A549 (cell line): Measurements from ENCODE around the gene TOMM40L. TPM values are rescaled to one million over a fixed set of nuclear protein-coding genes. Genes with fewer than 3 reads are reported as not detected.

Source experiments
- ATOH8 ChIP-seq: fragments of 250-450 bp; sonication (Bioruptor Pico); IDR thresholded peaks from 2 replicates; pipeline ENCODE4 v1.5.0; 2020; ENCODE audit warnings: low read depth, mild to moderate bottlenecking, moderate library complexity
- CBX8 ChIP-seq: fragments of 200-600 bp; sonication (generic); IDR thresholded peaks from 2 replicates; pipeline ENCODE4 v1.6.1; 2016
- CHD2 ChIP-seq: fragments of 150-350 bp; IDR thresholded peaks from 2 replicates; pipeline ENCODE4 v1.6.1; 2014; ENCODE audit warnings: low read length; ENCODE audit not compliant: partially characterized antibody
- CHD4 ChIP-seq: fragments of 200-600 bp; sonication (generic); IDR thresholded peaks from 2 replicates; pipeline ENCODE4 v1.6.1; 2016; ENCODE audit warnings: antibody characterized with exemption, mild to moderate bottlenecking, borderline replicate concordance
- EHF ChIP-seq: fragments of 250-450 bp; sonication (Bioruptor Pico); IDR thresholded peaks from 2 replicates; pipeline ENCODE4 v1.5.0; 2020; ENCODE audit warnings: mild to moderate bottlenecking
- ELK1 ChIP-seq: fragments of 150-350 bp; IDR thresholded peaks from 2 replicates; pipeline ENCODE4 v1.6.1; 2014; ENCODE audit warnings: low read depth, mild to moderate bottlenecking, low read length
- ESRRA ChIP-seq: fragments of 150-350 bp; IDR thresholded peaks from 2 replicates; pipeline ENCODE4 v1.6.1; 2014; ENCODE audit warnings: mild to moderate bottlenecking, low read length, borderline replicate concordance
- FOSB ChIP-seq: fragments of 250-450 bp; sonication (Bioruptor Pico); IDR thresholded peaks from 2 replicates; pipeline ENCODE4 v1.5.0; 2020; ENCODE audit warnings: mild to moderate bottlenecking, moderate library complexity
- FOXS1 ChIP-seq: fragments of 250-450 bp; sonication (Bioruptor Pico); IDR thresholded peaks from 2 replicates; pipeline ENCODE4 v1.5.0; 2020; ENCODE audit warnings: mild to moderate bottlenecking, moderate library complexity
- GATA3 ChIP-seq: IDR thresholded peaks from 2 replicates; pipeline ENCODE4 v1.6.1; 2012; ENCODE audit warnings: borderline replicate concordance
- HES2 ChIP-seq: fragments of >200 bp; sonication (Bioruptor Twin); formaldehyde crosslinking; IDR thresholded peaks from 2 replicates; pipeline ENCODE4 v1.6.1; 2016
- HEYL ChIP-seq: fragments of 250-450 bp; sonication (Bioruptor Pico); IDR thresholded peaks from 2 replicates; pipeline ENCODE4 v1.8.0; 2021; ENCODE audit warnings: mild to moderate bottlenecking, moderate library complexity
- HMGXB4 ChIP-seq: fragments of 250-450 bp; sonication (Bioruptor Pico); IDR thresholded peaks from 2 replicates; pipeline ENCODE4 v1.5.0; 2021; ENCODE audit warnings: mild to moderate bottlenecking, moderate library complexity, borderline replicate concordance
- HOXA7 ChIP-seq: fragments of 250-450 bp; sonication (Bioruptor Pico); IDR thresholded peaks from 2 replicates; pipeline ENCODE4 v1.5.0; 2020; ENCODE audit warnings: mild to moderate bottlenecking, moderate library complexity
- HOXB5 ChIP-seq: fragments of 250-450 bp; sonication (Bioruptor Pico); IDR thresholded peaks from 2 replicates; pipeline ENCODE4 v1.5.0; 2020; ENCODE audit warnings: mild to moderate bottlenecking, moderate library complexity
- JUN ChIP-seq, 2 experiments: fragments of >200 bp; sonication (Bioruptor Twin); formaldehyde crosslinking; IDR thresholded peaks; 2 replicates in 1 of 2; 3 replicates in 1 of 2; pipeline ENCODE4 v1.6.1; 2016 to 2017
- KDM1A ChIP-seq: fragments of 200-600 bp; sonication (generic); IDR thresholded peaks from 2 replicates; pipeline ENCODE4 v1.6.1; 2016; ENCODE audit warnings: low read depth, mild to moderate bottlenecking
- MAFK ChIP-seq: fragments of 450-650 bp; IDR thresholded peaks from 2 replicates; pipeline ENCODE4 v1.6.1; 2014; ENCODE audit not compliant: partially characterized antibody
- MAZ ChIP-seq: fragments of 150-350 bp; IDR thresholded peaks from 2 replicates; pipeline ENCODE4 v1.6.1; 2014; ENCODE audit warnings: antibody characterized with exemption, low read depth, low read length, borderline replicate concordance
- MYC ChIP-seq: IDR thresholded peaks from 2 replicates; pipeline ENCODE4 v1.6.1; 2012; ENCODE audit warnings: mild to moderate bottlenecking, inconsistent platforms, low read length, improper control_type of control experiment, borderline replicate concordance
- NPAS2 ChIP-seq: fragments of 250-450 bp; sonication (Bioruptor Pico); IDR thresholded peaks from 2 replicates; pipeline ENCODE4 v1.8.0; 2022; ENCODE audit warnings: mild to moderate bottlenecking, moderate library complexity, borderline replicate concordance
- POLR2A ChIP-seq: IDR thresholded peaks from 2 replicates; pipeline ENCODE4 v1.6.1; 2012; ENCODE audit warnings: mild to moderate bottlenecking, low read length
- POLR2AphosphoS2 ChIP-seq: conservative IDR thresholded peaks from 2 replicates; pipeline ENCODE4 v1.6.1; 2012; ENCODE audit warnings: low read length, improper control_type of control experiment, inconsistent platforms
- RAD21 ChIP-seq, 2 experiments: fragments of >200 bp in 1 of 2; sonication (Bioruptor Twin) in 1 of 2; formaldehyde crosslinking in 1 of 2; IDR thresholded peaks in 1 of 2; conservative IDR thresholded peaks in 1 of 2; 2 replicates in 1 of 2; 3 replicates in 1 of 2; pipeline ENCODE4 v1.6.1; 2012 to 2018; ENCODE audit warnings: inconsistent platforms in 1 of 2
- RARB ChIP-seq: fragments of 250-450 bp; sonication (Bioruptor Pico); IDR thresholded peaks from 2 replicates; pipeline ENCODE4 v1.8.0; 2021; ENCODE audit warnings: mild to moderate bottlenecking, moderate library complexity
- RCOR1 ChIP-seq: fragments of 150-350 bp; IDR thresholded peaks from 2 replicates; pipeline ENCODE4 v1.6.1; 2014; ENCODE audit warnings: antibody characterized with exemption, low read length, low read depth
- RFX5 ChIP-seq: fragments of 450-650 bp; IDR thresholded peaks from 2 replicates; pipeline ENCODE4 v1.7.1; 2014; ENCODE audit warnings: antibody characterized with exemption, mild to moderate bottlenecking, moderate library complexity
- SMC3 ChIP-seq: fragments of >200 bp; sonication (Bioruptor Twin); formaldehyde crosslinking; IDR thresholded peaks from 3 replicates; pipeline ENCODE4 v1.6.1; 2018; ENCODE audit warnings: inconsistent platforms
- TFCP2L1 ChIP-seq: fragments of 250-450 bp; sonication (Bioruptor Pico); IDR thresholded peaks from 2 replicates; pipeline ENCODE4 v1.5.0; 2021; ENCODE audit warnings: mild to moderate bottlenecking
- TP53 ChIP-seq: fragments of 250-450 bp; sonication (Bioruptor Pico); IDR thresholded peaks from 2 replicates; pipeline ENCODE4 v1.5.0; 2021; ENCODE audit warnings: mild to moderate bottlenecking, moderate library complexity
- ZC3H11A ChIP-seq: fragments of 450-650 bp; IDR thresholded peaks from 2 replicates; pipeline ENCODE4 v1.6.1; 2014; ENCODE audit warnings: antibody characterized with exemption, mild to moderate bottlenecking
- ZFP36 ChIP-seq: fragments of 450-650 bp; IDR thresholded peaks from 2 replicates; pipeline ENCODE4 v1.6.1; 2014; ENCODE audit warnings: borderline replicate concordance; ENCODE audit not compliant: partially characterized antibody
- ZNF302 ChIP-seq: fragments of 250-450 bp; sonication (Bioruptor Pico); IDR thresholded peaks from 2 replicates; pipeline ENCODE4 v1.9.0; 2021; ENCODE audit warnings: inconsistent platforms, mild to moderate bottlenecking, moderate library complexity
- polyA plus RNA-seq, 4 experiments: library from polyadenylated mRNA; depleted of rRNA in 3 of 4; stranded (reverse); fragments of >200 nt; fragmentation: RNase III in 1 of 4; extraction: RNeasy Plus Mini Kit Qiagen cat#74134 plus additional on column Dnase treatment in 1 of 4; gene quantifications; 2 replicates in 3 of 4; 3 replicates in 1 of 4; pipeline ENCODE4 v1.2.3, GENCODE V29; 2011 to 2017
- TF ChIP-seq, protein P1 (sequence below): fragments of >200 bp; sonication (Bioruptor Twin); formaldehyde crosslinking; IDR thresholded peaks from 3 replicates; pipeline ENCODE4 v1.5.1; 2016
- TF ChIP-seq, protein P2 (sequence below): fragments of >200 bp; sonication (Bioruptor Twin); formaldehyde crosslinking; IDR thresholded peaks from 3 replicates; pipeline ENCODE4 v1.6.1; 2016
- TF ChIP-seq, protein P3 (sequence below): IDR thresholded peaks from 2 replicates; pipeline ENCODE4 v1.6.1; 2012

TOMM40L gene
- polyA plus RNA-seq, 2 of the 4 experiments (the other 2 are of a cell fraction), result 6.3 to 10.2 TPM

DNA sequence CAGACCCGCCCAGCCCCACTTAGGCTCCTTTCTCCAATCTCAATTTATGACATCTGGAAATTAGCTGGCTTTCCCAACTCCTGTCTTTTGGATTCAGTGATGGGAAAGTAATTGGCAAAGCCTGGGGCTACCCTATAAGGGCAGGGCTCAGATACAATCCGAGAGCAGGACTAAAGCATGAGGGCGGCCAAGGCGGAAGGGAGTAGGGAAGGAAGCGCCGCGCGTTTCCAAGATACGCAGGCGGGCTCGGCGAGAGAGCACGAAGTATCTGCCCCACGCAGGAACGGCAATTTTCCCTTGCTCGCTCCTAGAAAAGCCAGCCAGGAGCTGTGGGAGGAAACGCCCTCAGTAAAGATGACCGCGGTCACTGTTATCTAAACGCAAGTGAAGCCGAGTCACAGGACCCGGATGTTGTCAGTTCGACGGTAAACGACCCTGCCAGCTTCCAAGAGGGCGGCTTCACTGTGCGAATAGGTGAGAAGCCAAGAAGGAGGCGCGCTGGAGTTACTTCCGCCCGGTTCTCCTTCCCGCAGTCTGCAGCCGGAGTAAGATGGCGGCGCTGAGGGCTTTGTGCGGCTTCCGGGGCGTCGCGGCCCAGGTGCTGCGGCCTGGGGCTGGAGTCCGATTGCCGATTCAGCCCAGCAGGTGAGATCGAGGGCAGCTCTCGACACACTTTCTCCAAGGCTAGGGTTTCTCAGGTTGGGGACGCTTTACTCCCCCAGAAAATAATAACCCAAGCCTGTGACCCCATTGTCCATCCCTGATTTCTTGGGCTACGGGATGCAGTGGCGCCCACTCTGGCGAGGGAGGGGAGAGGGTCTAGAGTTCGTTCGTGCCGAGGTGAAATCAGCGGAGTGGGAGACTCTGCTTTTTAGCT lies 23.8 kb upstream of the TOMM40L start, which contains the start of gene NDUFS2 (continued):
- TF ChIP-seq MAZ (no peak), ZFP36 (no peak), SMC3 (no peak), POLR2A (peak; percentile 84), FOXS1 (CRISPR knock-in tag) (no peak), RCOR1 (no peak), RARB (CRISPR knock-in tag) (no peak), ZC3H11A (no peak), MYC (0 out of 2 replicates have a peak, but pooled peaks have one; percentile 29), MAFK (no peak), ESRRA (no peak), NPAS2 (CRISPR knock-in tag) (no peak), EHF (CRISPR knock-in tag) (no peak), HES2 (no peak), RAD21 (conservative IDR thresholded peaks at IDR 0.05 in 1 of 2, IDR thresholded peaks at IDR 0.05 in 1 of 2) (no peak), RFX5 (no peak), CHD4 (no peak), GATA3 (no peak), CHD2 (no peak), CBX8 (no peak), HOXB5 (CRISPR knock-in tag) (0 out of 2 replicates have a peak, but pooled peaks have one; percentile 9), POLR2AphosphoS2 (no peak), JUN (IDR thresholded peaks at IDR 0.05) (peak; percentile 60 to 89; a peak in 4 of 5 replicates), ATOH8 (CRISPR knock-in tag) (no peak), ELK1 (no peak), FOSB (CRISPR knock-in tag) (no peak), TFCP2L1 (no peak), TP53 (no peak), HEYL (no peak), HOXA7 (CRISPR knock-in tag) (no peak), ZNF302 (no peak), HMGXB4 (CRISPR knock-in tag) (peak; percentile 33; the same call in 1 of the 2 replicates), KDM1A (no peak)
- TF ChIP-seq, protein P1, sequence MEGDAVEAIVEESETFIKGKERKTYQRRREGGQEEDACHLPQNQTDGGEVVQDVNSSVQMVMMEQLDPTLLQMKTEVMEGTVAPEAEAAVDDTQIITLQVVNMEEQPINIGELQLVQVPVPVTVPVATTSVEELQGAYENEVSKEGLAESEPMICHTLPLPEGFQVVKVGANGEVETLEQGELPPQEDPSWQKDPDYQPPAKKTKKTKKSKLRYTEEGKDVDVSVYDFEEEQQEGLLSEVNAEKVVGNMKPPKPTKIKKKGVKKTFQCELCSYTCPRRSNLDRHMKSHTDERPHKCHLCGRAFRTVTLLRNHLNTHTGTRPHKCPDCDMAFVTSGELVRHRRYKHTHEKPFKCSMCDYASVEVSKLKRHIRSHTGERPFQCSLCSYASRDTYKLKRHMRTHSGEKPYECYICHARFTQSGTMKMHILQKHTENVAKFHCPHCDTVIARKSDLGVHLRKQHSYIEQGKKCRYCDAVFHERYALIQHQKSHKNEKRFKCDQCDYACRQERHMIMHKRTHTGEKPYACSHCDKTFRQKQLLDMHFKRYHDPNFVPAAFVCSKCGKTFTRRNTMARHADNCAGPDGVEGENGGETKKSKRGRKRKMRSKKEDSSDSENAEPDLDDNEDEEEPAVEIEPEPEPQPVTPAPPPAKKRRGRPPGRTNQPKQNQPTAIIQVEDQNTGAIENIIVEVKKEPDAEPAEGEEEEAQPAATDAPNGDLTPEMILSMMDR, result peak; percentile 34
- TF ChIP-seq, protein P2, sequence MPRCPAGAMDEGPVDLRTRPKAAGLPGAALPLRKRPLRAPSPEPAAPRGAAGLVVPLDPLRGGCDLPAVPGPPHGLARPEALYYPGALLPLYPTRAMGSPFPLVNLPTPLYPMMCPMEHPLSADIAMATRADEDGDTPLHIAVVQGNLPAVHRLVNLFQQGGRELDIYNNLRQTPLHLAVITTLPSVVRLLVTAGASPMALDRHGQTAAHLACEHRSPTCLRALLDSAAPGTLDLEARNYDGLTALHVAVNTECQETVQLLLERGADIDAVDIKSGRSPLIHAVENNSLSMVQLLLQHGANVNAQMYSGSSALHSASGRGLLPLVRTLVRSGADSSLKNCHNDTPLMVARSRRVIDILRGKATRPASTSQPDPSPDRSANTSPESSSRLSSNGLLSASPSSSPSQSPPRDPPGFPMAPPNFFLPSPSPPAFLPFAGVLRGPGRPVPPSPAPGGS, result peak; percentile 52; the same call in 1 of the 3 replicates
- TF ChIP-seq, protein P3, sequence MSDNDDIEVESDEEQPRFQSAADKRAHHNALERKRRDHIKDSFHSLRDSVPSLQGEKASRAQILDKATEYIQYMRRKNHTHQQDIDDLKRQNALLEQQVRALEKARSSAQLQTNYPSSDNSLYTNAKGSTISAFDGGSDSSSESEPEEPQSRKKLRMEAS, result peak; percentile 64
